A673 (cell line): ENCODE results near the gene CLIC5. TPM values are rescaled to one million over a fixed set of nuclear protein-coding genes. Genes with fewer than 3 reads are reported as not detected.

ENCODE experiments used
- Bru-seq: library from RNA; stranded (reverse); fragments of 400-500 nt; gene quantifications from one replicate; lab custom pipeline; 2021; lab: Mats Ljungman, UMichigan
- BruChase-seq, 2 experiments: library from RNA; stranded (reverse); fragments of 400-500 nt; gene quantifications; one replicate each; lab custom pipeline; 2021; lab: Mats Ljungman, UMichigan
- BruUV-seq: library from RNA; stranded (reverse); fragments of 400-500 nt; replicated peaks from 2 replicates; lab custom pipeline; 2021; lab: Mats Ljungman, UMichigan
- CTCF ChIA-PET: fragments of 300-600 bp; sonication (Branson Sonifier 250); formaldehyde crosslinking; loops from one replicate; lab custom pipeline; 2022; ENCODE audit warnings: antibody characterized with exemption; lab: Charles Lee
- POLR2A ChIA-PET: fragments of 300-600 bp; sonication (Branson Sonifier 250); formaldehyde crosslinking; loops from one replicate; lab custom pipeline; 2022; ENCODE audit warnings: antibody characterized with exemption; ENCODE audit not compliant: low non-redundant PET; lab: Charles Lee
- DNase-seq: peaks from one replicate; pipeline ENCODE4 v3.0.0-alpha.2; 2015; ENCODE audit warnings: low spot score
- H3K27ac ChIP-seq: fragments of 200-600 bp; sonication (generic); 2 replicates; pipeline ENCODE4 v1.5.1; 2016; ENCODE audit warnings: mixed run types, low read depth, mild to moderate bottlenecking, mixed read lengths, antibody characterized with exemption, low read length; ENCODE audit not compliant: poor library complexity, severe bottlenecking
- H3K27me3 ChIP-seq: fragments of 200-600 bp; sonication (generic); replicated peaks from 2 replicates; pipeline ENCODE4 v1.6.1; 2017; ENCODE audit warnings: mixed run types, low read depth, mild to moderate bottlenecking, mixed read lengths, antibody characterized with exemption, low read length; ENCODE audit not compliant: insufficient read depth, poor library complexity
- H3K36me3 ChIP-seq: fragments of 200-600 bp; sonication (generic); 2 replicates; pipeline ENCODE4 v1.6.1; 2016; ENCODE audit warnings: mixed run types, mild to moderate bottlenecking, mixed read lengths, antibody characterized with exemption, low read length; ENCODE audit not compliant: insufficient read depth, poor library complexity, severe bottlenecking
- H3K4me1 ChIP-seq: fragments of 200-600 bp; sonication (generic); 2 replicates; pipeline ENCODE4 v1.6.1; 2017; ENCODE audit warnings: mixed run types, mild to moderate bottlenecking, mixed read lengths, antibody characterized with exemption, low read length; ENCODE audit not compliant: insufficient read depth, poor library complexity, severe bottlenecking
- H3K4me3 ChIP-seq: fragments of 200-600 bp; sonication (generic); 2 replicates; pipeline ENCODE4 v1.5.1; 2016; ENCODE audit warnings: low read depth, mixed run types, mild to moderate bottlenecking, mixed read lengths, low read length; ENCODE audit not compliant: poor library complexity, severe bottlenecking
- H3K9me3 ChIP-seq: fragments of 200-600 bp; sonication (generic); 2 replicates; pipeline ENCODE4 v1.6.1; 2016; ENCODE audit warnings: mixed run types, low read depth, mild to moderate bottlenecking, mixed read lengths, antibody characterized with exemption, low read length; ENCODE audit not compliant: poor library complexity, severe bottlenecking
- CTCF ChIP-seq: fragments of 300-800, 200-600 bp; sonication (generic); conservative IDR thresholded peaks from 2 replicates; pipeline ENCODE4 v1.5.1; 2017; ENCODE audit warnings: low read depth, mild to moderate bottlenecking, antibody characterized with exemption, low read length, moderate library complexity, mixed read lengths
- EZH2 ChIP-seq: fragments of 200-600 bp; sonication (generic); IDR thresholded peaks from 2 replicates; pipeline ENCODE4 v1.6.1; 2017; ENCODE audit warnings: borderline replicate concordance, low read depth, mild to moderate bottlenecking, mixed read lengths, antibody characterized with exemption, low read length; ENCODE audit not compliant: poor library complexity, severe bottlenecking
- intact Hi-C: fragments of 100-400 bp; cut with micrococcal nuclease; formaldehyde crosslinking; loops from one replicate; pipeline ENCODE4 v1.10.0; 2022; ENCODE audit not compliant: unreplicated experiment
- long read RNA-seq: library from polyadenylated mRNA; stranded (forward); transcript quantifications from one replicate; pipeline ENCODE4 v2.0.0, GENCODE V29; 2022
- total RNA-seq: library from RNA; stranded (reverse); gene quantifications from 2 replicates; pipeline ENCODE4 v1.2.3, GENCODE V29; 2021

The CLIC5 gene
- total RNA-seq (not detected in 2 replicates), Bru-seq, nascent RNA (percentile 0 among the genes with signal in this experiment), BruChase-seq, experiment 1, labeled RNA remaining after a 2-hour chase (percentile 2 among the genes with signal in this experiment), BruChase-seq, experiment 2, labeled RNA remaining after a 6-hour chase (percentile 2 among the genes with signal in this experiment)
- long read RNA-seq: 0 reads

- ChIA-PET CTCF (no interaction called here), POLR2A (no interaction called here)
- Histone ChIP-seq H3K36me3 (no peaks in the 10 kb centered on the region), H3K4me1 (peaks cover 4% of the 10 kb centered on the region), H3K9me3 (peaks cover 9% of the 10 kb centered on the region), H3K27ac (no peak within 1 kb of the TSS), H3K27me3 (peaks cover 76% of the 10 kb centered on the region), H3K4me3 (no peak within 1 kb of the TSS)
- intact Hi-C loops: no loop called here
- TF ChIP-seq EZH2 (peak; percentile 92), CTCF (no peak)
- no TSS peak for BruUV-seq
- DNase-seq: no peak
These were observed at the start of gene CLIC5 for GRCh38 chr6:46015119-46015968. TSS of gene CLIC5 (minus strand) at chr6:46015860. CDS start at chr6:46015542, 318 bp downstream.

GRCh38 chr6:46062991-46063390, 47.3 kb upstream of the CLIC5 start:
- no peaks in the 10 kb centered on the region for H3K36me3 ChIP-seq
- no peak for TF ChIP-seq EZH2
- no peak for TF ChIP-seq CTCF
- DNase-seq: no peak
- no TSS peak for BruUV-seq
- intact Hi-C loops: no loop called here
- H3K27ac ChIP-seq: no peak overlapping the region
- ChIA-PET POLR2A (no interaction called here), CTCF (no interaction called here)
- peaks cover 25% of the 10 kb centered on the region for H3K27me3 ChIP-seq
- H3K9me3 ChIP-seq: no peaks in the 10 kb centered on the region
- no peak overlapping the region for H3K4me3 ChIP-seq
- H3K4me1 ChIP-seq: no peaks in the 10 kb centered on the region

GRCh38 chr6:46062312-46062711, 46.7 kb upstream of the CLIC5 start:
- Histone ChIP-seq H3K36me3 (no peaks in the 10 kb centered on the region), H3K4me1 (no peaks in the 10 kb centered on the region), H3K27me3 (peaks cover 25% of the 10 kb centered on the region), H3K4me3 (no peak overlapping the region), H3K27ac (no peak overlapping the region), H3K9me3 (no peaks in the 10 kb centered on the region)
- BruUV-seq: no TSS peak
- TF ChIP-seq CTCF: no peak
- no peak for TF ChIP-seq EZH2
- ChIA-PET POLR2A (no interaction called here), CTCF (no interaction called here)
- DNase-seq: no peak
- intact Hi-C loops: no loop called here
